A549 (cell line): ENCODE results near the gene ERH.

Experiments
- ESRRA ChIP-seq: fragments of 150-350 bp; IDR thresholded peaks from 2 replicates; pipeline ENCODE4 v1.6.1; 2014; ENCODE audit warnings: mild to moderate bottlenecking, low read length, borderline replicate concordance
- JUNB ChIP-seq: fragments of >200 bp; sonication (Bioruptor Twin); formaldehyde crosslinking; IDR thresholded peaks from 2 replicates; pipeline ENCODE4 v1.6.1; 2016
- POLR2A ChIP-seq: IDR thresholded peaks from 2 replicates; pipeline ENCODE4 v1.6.1; 2012; ENCODE audit warnings: mild to moderate bottlenecking, low read length
- REST ChIP-seq: fragments of 200-600 bp; sonication (generic); IDR thresholded peaks from 2 replicates; pipeline ENCODE4 v1.6.1; 2016; ENCODE audit warnings: antibody characterized with exemption, mild to moderate bottlenecking, moderate library complexity
- ZNF302 ChIP-seq: fragments of 250-450 bp; sonication (Bioruptor Pico); IDR thresholded peaks from 2 replicates; pipeline ENCODE4 v1.9.0; 2021; ENCODE audit warnings: inconsistent platforms, mild to moderate bottlenecking, moderate library complexity
- ZSCAN20 ChIP-seq: fragments of 250-450 bp; sonication (Bioruptor Pico); IDR thresholded peaks from 2 replicates; pipeline ENCODE4 v1.8.0; 2022; ENCODE audit warnings: mild to moderate bottlenecking, moderate library complexity
- TF ChIP-seq, protein P1 (sequence below): fragments of >200 bp; sonication (Bioruptor Twin); formaldehyde crosslinking; IDR thresholded peaks from 3 replicates; pipeline ENCODE4 v1.5.1; 2016
- TF ChIP-seq, protein P2 (sequence below): IDR thresholded peaks from 2 replicates; pipeline ENCODE4 v1.6.1; 2012
- TF ChIP-seq, protein P3 (sequence below): fragments of 450-650 bp; IDR thresholded peaks from 2 replicates; pipeline ENCODE4 v1.6.1; 2014; ENCODE audit warnings: antibody characterized with exemption

DNA sequence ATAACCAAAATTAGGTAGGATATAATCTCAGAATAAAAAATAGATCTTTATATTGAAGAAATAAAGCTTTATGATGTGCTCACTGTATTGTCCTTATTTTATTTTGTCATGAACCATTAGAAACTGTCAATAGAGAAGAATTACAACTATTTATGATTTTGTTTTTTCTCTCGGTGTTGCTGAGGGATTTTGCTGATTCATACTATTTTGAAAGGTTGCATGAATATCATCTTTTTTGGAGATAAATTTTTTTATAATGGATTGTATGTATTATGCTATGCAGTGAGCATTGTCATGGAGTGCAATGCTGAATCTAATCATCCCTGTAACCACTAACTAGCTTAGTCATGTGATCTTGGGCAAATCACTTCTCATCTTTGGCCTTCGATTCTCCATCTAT, 15.4 kb upstream of the ERH start:
- TF ChIP-seq, protein P1, sequence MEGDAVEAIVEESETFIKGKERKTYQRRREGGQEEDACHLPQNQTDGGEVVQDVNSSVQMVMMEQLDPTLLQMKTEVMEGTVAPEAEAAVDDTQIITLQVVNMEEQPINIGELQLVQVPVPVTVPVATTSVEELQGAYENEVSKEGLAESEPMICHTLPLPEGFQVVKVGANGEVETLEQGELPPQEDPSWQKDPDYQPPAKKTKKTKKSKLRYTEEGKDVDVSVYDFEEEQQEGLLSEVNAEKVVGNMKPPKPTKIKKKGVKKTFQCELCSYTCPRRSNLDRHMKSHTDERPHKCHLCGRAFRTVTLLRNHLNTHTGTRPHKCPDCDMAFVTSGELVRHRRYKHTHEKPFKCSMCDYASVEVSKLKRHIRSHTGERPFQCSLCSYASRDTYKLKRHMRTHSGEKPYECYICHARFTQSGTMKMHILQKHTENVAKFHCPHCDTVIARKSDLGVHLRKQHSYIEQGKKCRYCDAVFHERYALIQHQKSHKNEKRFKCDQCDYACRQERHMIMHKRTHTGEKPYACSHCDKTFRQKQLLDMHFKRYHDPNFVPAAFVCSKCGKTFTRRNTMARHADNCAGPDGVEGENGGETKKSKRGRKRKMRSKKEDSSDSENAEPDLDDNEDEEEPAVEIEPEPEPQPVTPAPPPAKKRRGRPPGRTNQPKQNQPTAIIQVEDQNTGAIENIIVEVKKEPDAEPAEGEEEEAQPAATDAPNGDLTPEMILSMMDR: no peak
- no peak for TF ChIP-seq JUNB
- no peak for TF ChIP-seq ESRRA
- TF ChIP-seq ZSCAN20 (CRISPR knock-in tag): no peak
- TF ChIP-seq, protein P2, sequence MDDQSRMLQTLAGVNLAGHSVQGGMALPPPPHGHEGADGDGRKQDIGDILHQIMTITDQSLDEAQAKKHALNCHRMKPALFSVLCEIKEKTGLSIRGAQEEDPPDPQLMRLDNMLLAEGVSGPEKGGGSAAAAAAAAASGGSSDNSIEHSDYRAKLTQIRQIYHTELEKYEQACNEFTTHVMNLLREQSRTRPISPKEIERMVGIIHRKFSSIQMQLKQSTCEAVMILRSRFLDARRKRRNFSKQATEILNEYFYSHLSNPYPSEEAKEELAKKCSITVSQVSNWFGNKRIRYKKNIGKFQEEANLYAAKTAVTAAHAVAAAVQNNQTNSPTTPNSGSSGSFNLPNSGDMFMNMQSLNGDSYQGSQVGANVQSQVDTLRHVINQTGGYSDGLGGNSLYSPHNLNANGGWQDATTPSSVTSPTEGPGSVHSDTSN: no peak
- no peak for TF ChIP-seq ZNF302 (CRISPR knock-in tag)
- no peak for TF ChIP-seq POLR2A
- no peak for TF ChIP-seq REST
- TF ChIP-seq, protein P3, sequence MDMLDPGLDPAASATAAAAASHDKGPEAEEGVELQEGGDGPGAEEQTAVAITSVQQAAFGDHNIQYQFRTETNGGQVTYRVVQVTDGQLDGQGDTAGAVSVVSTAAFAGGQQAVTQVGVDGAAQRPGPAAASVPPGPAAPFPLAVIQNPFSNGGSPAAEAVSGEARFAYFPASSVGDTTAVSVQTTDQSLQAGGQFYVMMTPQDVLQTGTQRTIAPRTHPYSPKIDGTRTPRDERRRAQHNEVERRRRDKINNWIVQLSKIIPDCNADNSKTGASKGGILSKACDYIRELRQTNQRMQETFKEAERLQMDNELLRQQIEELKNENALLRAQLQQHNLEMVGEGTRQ: no peak
